GM18520 (cell line): ENCODE results near the gene STK10.

Source experiments
- ATAC-seq: cut with Tn5 transposase; IDR thresholded peaks from one replicate; pipeline ENCODE4 v1.9.1; 2021; ENCODE audit not compliant: unreplicated experiment

STK10 gene

GRCh38 chr5:172063463-172064235, 124.4 kb downstream of the STK10 start:
- ATAC-seq = no peak

DNA sequence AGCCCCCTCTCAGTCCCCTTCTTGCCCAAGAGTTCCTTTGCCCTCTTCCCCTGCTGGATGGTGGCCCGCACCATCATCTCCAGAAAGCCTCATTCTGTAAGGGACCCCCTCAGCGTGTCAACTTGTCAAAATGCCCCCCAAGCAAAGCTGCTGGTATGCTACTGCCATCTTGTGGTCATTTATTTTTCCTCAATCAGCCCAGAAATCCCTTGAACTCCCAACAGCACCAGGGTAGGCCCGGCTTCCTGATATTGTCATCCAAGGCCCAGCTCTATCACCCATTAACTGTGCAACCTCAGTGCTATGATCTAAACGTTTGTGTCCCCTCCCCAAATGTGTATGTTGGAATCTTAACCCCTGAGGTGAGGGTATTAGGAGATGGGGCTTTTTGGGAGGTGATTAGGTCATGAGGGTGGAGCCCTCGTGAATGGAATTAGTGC, 128.3 kb downstream of the STK10 start:
- no peak for ATAC-seq

GRCh38 chr5:172058088-172058487, 129.9 kb downstream of the STK10 start:
- no peak for ATAC-seq

- no peak for ATAC-seq
Measured at GRCh38 chr5:172055996-172056395, 132.0 kb downstream of the STK10 start.

- no peak for ATAC-seq
Measured at GRCh38 chr5:172055421-172055820, 132.6 kb downstream of the STK10 start.

DNA sequence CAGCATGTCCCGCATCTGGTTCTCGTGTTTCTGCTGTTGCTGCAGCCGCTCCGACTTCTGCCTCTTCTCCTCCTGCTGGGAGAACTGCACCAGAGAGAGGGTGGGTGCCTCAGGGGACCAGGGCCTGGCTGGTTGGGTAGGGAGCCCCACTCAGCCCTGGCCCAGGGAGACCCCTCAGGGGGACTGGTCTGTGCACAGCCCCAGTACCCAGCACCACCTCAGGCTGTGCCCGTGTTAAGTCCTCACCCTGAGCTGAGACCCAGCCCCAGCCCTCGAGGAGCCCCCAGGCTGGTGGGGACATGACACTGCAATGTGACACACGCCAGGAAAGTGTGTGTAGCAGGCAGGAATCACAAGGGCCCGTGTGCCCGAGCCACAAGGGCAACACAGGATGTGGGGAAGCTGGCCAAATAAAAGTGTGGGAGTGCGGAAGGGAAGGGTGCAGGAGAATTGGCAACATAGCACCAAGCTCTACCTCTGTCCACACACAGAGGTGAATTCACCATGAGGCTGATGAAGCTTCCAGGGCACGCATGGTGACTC, 133.3 kb downstream of the STK10 start:
- ATAC-seq = no peak

DNA sequence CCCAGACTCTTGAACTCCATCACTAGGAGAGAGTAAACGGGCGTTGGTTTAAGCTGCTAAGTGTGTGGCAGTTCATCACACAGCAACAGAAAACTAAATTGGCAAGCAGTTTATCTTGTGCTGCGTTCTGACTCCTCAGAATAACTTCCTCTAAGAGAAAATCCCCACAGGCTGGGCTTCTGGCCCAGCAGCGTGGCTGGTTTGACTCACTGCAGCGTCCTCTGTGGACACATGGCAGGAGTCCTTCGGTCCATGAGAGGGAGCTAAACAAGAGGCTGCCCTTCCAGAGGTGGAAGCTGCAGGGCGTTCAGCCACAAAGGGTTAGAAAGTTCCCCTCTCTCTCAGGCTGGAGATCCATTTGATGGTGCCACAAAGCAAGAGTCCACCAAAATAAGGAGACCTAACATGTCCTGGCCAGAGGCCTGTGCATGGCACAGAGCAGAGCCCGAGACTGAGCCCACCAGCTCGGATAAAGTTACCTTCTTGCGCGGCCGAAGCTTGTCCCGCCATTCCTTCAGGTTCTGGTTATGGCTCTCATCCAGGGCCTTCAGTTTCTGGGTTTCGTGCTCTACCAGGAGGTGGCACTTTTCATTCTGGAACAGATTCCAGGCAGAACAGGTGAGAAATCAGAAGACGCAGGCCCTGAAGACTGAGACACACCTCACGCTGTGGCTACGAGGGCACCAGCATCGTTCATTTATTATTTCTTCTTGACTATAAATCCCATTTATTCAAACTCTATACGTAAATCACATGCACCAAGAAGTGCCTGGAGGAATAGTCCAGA, 135.4 kb downstream of the STK10 start:
- no peak for ATAC-seq

- ATAC-seq = no peak
Measured at GRCh38 chr5:172051643-172052339, 136.2 kb downstream of the STK10 start.

DNA sequence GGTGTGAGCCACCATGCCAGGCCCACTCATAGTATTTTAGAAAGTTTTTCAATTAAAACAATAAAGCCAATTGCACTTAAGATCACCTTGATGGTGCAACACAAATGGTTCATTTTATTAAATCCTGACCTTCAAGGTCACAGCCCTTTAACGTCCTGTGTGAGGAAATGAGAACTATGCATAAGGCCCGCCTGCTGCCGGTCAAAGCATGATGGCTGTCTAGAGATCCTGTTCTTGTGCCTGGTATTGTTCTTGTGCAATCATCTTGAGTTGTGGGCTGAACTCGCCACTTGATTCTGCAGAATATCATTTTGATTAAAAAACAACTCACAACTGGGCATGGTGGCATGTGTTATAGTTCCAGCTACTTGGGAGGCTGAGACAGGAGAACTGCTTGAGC, 137.9 kb downstream of the STK10 start:
- no peak for ATAC-seq

DNA sequence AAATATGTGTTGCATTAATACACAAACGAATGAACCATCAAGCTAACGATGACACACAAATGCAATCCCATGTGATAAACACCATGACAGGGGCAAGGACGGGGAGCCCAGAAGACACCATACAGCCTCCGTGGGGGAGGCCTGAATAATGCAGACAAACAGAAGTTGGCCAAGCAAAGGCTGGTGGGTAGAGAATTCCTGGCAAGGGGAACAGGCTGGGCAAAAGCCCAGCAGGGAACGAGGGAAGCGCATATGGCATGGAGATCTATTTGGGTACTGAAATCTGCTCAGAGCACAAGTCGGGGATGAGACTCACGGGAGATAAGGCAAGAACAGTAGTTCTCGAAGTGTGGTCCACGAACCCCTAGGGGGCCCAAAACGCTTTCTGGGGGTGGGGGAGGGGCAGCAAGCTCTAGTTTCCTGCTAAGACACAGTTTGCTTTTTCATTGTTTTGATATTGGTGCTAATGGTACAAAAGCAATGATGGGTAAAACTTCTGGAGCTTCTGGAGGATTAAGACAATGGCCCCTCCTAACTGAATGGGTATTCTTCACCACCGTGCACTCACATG, 138.7 kb downstream of the STK10 start:
- ATAC-seq = no peak

DNA sequence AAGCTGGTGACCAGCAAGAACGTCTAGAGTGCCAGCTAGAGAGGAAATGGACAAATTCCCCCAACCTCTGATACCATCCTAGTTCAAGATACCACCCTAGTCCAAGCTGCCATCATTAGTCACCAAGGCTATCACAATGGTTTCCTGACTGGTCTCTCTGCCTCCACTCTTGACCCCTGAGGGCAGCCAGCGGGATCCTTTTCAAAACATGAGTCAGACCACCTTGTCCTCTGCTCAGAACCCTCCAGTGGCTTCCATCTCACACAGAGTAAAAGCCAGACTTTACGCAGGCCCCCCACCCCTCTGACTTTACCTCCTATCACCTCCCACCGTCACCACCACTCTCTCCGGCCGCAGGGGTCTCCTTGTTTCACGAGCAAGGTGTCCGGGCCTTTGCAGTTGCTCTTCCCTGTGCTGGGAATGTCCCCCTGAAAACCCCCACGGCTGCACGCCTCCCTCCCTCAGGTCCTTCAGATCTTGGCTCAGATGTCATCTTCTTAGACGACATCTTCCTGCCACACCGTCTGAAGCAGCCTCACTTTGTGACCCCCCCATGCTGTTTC, 139.4 kb downstream of the STK10 start:
- no peak for ATAC-seq

DNA sequence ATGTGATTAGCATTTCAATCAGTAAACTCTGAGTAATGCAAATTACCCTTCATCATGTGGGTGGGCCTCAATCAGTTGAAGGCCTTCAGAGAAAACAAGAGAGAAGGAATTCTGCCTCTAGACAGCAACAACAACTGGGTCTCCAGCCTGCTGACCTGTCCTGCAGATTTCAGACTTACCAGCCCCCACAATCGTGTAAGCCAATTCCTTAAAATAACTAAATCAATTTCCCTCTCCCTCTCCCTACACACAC, 139.9 kb downstream of the STK10 start:
- no peak for ATAC-seq

DNA sequence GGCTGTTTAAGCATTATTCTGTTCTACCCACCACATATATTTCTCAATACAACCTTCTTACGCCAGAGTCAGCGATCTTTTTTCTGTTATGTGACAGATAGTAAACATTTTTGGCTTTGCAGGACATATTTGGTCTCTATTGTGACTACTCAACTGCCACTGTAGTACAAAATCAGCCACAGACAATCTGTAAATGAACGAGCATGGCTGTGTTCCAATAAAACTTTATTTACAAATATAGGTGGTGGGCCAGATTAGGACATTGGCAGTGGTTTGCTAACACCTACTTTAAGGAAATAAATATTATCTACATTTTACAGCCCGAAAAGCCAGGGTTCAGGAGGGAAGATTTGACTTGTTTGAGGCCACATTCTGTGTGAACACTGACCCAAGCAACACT, 141.4 kb downstream of the STK10 start:
- ATAC-seq = no peak

DNA sequence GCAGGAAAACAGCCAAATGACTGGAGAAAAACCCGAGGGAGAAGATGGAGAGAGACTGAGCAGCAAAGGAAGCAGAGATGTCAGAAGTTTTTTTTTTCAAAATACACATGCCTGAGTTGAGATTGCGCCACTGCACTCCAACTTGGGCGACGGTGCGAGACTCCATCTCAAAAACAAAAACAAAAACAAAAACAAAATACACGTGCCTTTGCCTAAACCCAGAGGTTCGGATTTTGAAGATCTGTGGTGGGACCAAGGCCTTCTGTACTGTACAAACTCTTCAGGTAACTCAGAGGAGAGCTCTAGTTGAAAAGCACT, 142.8 kb downstream of the STK10 start:
- no peak for ATAC-seq

DNA sequence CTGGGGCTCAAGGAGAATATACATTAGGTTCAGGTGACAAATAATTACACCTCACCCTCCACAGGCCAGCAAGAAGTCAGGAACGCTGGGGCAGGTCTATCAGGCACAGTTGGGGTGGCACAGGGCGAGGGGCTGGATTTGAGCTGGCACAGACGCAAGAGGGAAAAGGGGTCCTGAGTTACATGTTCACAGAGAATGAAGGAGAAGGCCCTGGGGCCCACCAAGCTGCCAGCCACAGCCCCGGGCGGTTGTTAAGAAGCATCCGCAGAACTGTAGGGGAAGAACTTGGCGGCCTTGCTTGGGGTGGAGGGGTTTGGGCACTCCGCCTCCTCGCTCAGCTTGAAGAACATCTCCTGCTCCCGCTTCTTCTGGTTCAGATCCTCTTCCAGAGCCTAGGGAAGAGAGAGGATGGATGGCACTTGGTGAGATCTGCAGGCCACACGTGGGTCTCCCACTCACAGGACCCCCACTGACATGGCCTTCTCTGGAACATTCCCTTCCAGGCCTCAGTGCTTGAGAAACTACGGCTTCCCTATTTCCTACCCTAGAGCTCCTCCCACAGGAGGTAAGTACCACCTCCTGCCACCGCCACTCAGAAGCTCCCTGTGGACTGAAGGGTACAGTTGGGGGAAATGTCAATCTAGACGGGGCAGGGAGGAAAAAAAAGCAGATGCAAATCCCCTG, 143.3 kb downstream of the STK10 start:
- ATAC-seq = no peak

DNA sequence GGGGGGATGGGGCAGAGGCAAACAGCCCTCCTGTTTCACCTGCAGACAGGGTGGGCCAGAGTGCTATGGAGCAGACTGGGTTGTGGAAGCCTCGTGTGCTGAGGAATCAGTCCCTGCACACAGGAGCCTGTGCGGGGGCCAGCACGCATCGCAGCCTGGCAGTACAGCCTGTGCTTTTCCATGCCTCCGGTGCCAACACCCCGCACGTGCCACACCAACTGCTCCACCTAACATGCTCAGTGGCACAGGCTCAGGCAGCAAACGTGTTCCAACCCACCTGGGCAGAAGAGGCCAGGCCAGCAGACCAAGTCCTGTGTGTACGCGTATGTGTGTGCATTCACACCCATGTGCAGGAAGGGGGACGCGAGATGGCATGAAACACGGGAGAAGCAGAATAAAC, 144.2 kb downstream of the STK10 start:
- ATAC-seq = no peak

DNA sequence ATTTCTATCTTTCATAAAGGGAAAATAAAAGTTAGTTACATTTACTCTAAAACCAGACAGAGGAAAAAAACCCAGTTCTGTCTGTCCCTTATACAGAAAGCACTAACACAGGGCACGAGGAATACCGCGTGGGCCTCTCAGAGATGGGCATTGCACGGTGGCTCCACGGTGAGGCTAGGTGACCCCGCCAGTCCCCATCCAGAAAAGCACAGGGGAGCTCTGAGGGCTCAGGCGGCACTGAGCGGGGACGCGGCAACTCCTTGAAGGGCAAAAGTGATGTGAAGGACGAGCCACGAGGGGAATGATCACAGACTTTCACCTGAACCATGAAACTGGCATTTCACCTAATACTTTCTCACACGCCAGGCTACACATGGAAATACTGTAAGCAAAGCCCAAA, 145.8 kb downstream of the STK10 start:
- no peak for ATAC-seq

DNA sequence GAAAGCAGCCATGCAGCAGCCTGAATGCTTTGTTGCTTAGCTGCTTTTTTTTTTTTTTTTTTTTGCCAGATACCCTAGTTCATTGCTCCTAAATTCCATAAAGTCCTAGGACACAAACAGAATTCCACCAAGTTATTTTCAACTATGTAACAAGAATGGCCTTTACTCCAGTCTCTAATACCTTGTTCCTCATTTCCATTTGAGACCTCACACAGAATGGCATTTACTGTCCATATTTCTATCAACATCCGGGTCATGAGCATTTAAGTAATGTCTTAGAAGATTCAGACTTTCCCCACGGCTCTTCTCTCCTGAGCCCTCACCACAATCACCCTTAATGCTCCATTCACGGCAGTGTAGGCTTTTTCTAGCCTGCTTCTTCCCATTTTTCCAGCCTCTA, 149.9 kb downstream of the STK10 start:
- no peak for ATAC-seq

DNA sequence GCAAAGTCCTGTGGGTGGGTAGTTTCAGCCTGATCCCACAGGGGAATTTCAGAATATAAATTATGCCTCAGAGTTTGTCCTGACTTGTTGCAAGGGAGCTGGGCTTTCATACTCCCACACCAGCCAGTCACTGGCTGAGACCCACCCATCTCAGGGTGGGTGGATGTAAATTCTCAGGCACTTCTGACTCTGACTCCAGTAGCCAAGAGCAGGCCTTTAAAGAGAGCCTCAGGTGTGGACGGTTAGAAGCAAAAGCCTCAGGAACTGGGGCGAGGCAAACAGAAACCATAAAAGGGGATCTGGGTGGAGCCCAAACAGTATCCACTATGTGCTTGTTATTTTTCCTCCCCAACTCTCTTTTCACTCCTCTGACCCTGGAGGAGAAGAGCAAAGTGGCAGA, 153.0 kb downstream of the STK10 start:
- ATAC-seq = no peak

DNA sequence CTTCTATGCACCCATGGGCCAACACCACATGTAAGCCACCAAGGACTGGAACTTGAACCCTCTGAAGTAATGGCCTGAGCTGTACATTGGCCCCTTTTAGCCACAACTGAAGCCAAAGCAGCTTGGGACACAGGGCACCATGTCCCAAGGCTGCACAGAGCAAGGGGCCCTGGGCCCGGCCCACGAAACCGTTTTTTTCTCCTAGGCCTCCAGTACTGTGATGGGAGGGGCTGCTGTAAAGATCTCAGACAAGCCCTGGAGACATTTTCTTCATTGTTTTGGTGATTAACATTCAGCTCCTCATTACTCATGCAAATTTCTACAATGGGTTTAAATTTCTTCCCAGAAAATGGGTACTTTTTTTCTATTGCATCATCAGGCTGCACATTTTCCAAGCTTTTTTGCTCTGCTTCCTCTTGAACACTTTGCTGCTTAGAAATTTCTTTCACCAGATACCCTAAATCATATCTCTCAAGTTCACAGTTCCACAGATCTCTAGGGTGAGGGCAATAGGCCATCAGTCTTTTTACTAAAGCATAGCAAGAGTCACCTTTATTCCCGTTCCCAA, 156.0 kb downstream of the STK10 start:
- no peak for ATAC-seq
